ENCODE data around the gene SELENOF.

The SELENOF gene

GRCh38 chr1:86939406-86939805 is 25.5 kb upstream of the SELENOF start:
- in situ Hi-C loops (cut with MboI; ENCODE audit: low sequenced_read_pairs, unreplicated experiment), result no loop called here
- no peak for TF ChIP-seq CTCF (IDR thresholded peaks at IDR 0.05; ENCODE audit: borderline replicate concordance, control extremely low read depth, extremely low read depth, insufficient read depth, missing control alignments)
- DNase-seq (ENCODE audit: low spot score), result no peak

- TF ChIP-seq CTCF (IDR thresholded peaks at IDR 0.05; ENCODE audit: borderline replicate concordance, control extremely low read depth, extremely low read depth, insufficient read depth, missing control alignments), result no peak
- no peak for DNase-seq (ENCODE audit: low spot score)
- in situ Hi-C loops (cut with MboI; ENCODE audit: low sequenced_read_pairs, unreplicated experiment), result no loop called here
Measured at GRCh38 chr1:86938855-86939254, 24.9 kb upstream of the SELENOF start.

GRCh38 chr1:86938450-86938849 is 24.5 kb upstream of the SELENOF start:
- in situ Hi-C loops (cut with MboI; ENCODE audit: low sequenced_read_pairs, unreplicated experiment), result no loop called here
- no peak for DNase-seq (ENCODE audit: low spot score)
- no peak for TF ChIP-seq CTCF (IDR thresholded peaks at IDR 0.05; ENCODE audit: borderline replicate concordance, control extremely low read depth, extremely low read depth, insufficient read depth, missing control alignments)

GRCh38 chr1:86933562-86934377 is 19.8 kb upstream of the SELENOF start:
- TF ChIP-seq CTCF (IDR thresholded peaks at IDR 0.05; ENCODE audit: borderline replicate concordance, control extremely low read depth, extremely low read depth, insufficient read depth, missing control alignments), result peak; percentile 1
- in situ Hi-C loops (cut with MboI; ENCODE audit: low sequenced_read_pairs, unreplicated experiment), result no loop called here
- no peak for DNase-seq (ENCODE audit: low spot score)

GRCh38 chr1:86933051-86933450 is 19.1 kb upstream of the SELENOF start:
- DNase-seq (ENCODE audit: low spot score), result no peak
- no peak for TF ChIP-seq CTCF (IDR thresholded peaks at IDR 0.05; ENCODE audit: borderline replicate concordance, control extremely low read depth, extremely low read depth, insufficient read depth, missing control alignments)
- in situ Hi-C loops (cut with MboI; ENCODE audit: low sequenced_read_pairs, unreplicated experiment), result no loop called here

GRCh38 chr1:86928819-86929218 is 14.9 kb upstream of the SELENOF start:
- no peak for TF ChIP-seq CTCF (IDR thresholded peaks at IDR 0.05; ENCODE audit: borderline replicate concordance, control extremely low read depth, extremely low read depth, insufficient read depth, missing control alignments)
- in situ Hi-C loops (cut with MboI; ENCODE audit: low sequenced_read_pairs, unreplicated experiment), result no loop called here
- no peak for DNase-seq (ENCODE audit: low spot score)
